ENCODE results near the gene AKAP12. TPM values are rescaled to one million over a fixed set of nuclear protein-coding genes. Genes with fewer than 3 reads are reported as not detected.
A peak's percentile ranks its signal among the peaks of the same experiment; 100 is the strongest.

Gene AKAP12, protein sequence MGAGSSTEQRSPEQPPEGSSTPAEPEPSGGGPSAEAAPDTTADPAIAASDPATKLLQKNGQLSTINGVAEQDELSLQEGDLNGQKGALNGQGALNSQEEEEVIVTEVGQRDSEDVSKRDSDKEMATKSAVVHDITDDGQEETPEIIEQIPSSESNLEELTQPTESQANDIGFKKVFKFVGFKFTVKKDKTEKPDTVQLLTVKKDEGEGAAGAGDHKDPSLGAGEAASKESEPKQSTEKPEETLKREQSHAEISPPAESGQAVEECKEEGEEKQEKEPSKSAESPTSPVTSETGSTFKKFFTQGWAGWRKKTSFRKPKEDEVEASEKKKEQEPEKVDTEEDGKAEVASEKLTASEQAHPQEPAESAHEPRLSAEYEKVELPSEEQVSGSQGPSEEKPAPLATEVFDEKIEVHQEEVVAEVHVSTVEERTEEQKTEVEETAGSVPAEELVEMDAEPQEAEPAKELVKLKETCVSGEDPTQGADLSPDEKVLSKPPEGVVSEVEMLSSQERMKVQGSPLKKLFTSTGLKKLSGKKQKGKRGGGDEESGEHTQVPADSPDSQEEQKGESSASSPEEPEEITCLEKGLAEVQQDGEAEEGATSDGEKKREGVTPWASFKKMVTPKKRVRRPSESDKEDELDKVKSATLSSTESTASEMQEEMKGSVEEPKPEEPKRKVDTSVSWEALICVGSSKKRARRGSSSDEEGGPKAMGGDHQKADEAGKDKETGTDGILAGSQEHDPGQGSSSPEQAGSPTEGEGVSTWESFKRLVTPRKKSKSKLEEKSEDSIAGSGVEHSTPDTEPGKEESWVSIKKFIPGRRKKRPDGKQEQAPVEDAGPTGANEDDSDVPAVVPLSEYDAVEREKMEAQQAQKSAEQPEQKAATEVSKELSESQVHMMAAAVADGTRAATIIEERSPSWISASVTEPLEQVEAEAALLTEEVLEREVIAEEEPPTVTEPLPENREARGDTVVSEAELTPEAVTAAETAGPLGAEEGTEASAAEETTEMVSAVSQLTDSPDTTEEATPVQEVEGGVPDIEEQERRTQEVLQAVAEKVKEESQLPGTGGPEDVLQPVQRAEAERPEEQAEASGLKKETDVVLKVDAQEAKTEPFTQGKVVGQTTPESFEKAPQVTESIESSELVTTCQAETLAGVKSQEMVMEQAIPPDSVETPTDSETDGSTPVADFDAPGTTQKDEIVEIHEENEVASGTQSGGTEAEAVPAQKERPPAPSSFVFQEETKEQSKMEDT (N-terminal part only)
- 1 to 10 TPM; 4.1 to 5.0 TPM for total RNA-seq

DNA sequence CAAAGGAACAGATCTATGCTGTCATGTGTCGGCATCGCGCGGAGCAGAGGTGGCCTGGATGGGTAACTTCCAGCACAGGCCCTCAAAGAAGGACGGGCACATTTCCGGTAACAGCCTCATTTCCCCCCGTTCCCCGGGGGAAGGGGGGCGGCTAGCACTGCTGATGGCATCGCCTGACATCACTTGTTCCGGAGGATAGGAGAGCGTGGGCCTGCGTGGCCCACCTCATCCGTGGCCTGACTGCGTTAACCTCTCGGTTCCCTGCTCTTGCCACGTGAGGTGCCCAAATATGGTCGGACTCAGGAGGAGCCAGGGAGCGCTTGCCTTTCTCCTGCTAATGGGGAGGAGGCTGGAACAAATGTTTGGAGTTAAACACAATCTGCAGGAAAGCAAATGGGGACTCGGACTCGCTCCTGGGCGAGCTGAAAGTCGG lies at the start of gene AKAP12:
TSS of gene AKAP12 (plus strand) at position 365 of the 433 bp plus-strand sequence. CDS start 596 bp downstream, outside the sequence.
- no peaks in the 10 kb centered on the region for H3K36me3 Mint-ChIP-seq (ENCODE audit: low read depth)
- ATAC-seq (peak; percentile 34), DNase-seq (peak; percentile 12)
- no peak within 1 kb of the TSS for H3K27ac Mint-ChIP-seq
- CTCF ChIA-PET: interaction anchor here (2.4 kb wide), 1 partner anchor 85 kb away, joined by 12 read pairs; no protein-coding TSS in a partner anchor
- H3K4me1 Mint-ChIP-seq: peaks cover 3% of the 10 kb centered on the region
- POLR2A ChIA-PET: no interaction called here
- no peaks in the 10 kb centered on the region for H3K9me3 Mint-ChIP-seq (ENCODE audit: low read depth)
- intact Hi-C loops (cut with DNase I, micrococcal nuclease): loop anchor here (1.0 kb wide), 2 partner anchors 85 to 151 kb away; no protein-coding TSS in a partner anchor
- H3K4me3 Mint-ChIP-seq: peak within 1 kb of the TSS; percentile 79
- H3K27me3 Mint-ChIP-seq: peaks cover 61% of the 10 kb centered on the region

DNA sequence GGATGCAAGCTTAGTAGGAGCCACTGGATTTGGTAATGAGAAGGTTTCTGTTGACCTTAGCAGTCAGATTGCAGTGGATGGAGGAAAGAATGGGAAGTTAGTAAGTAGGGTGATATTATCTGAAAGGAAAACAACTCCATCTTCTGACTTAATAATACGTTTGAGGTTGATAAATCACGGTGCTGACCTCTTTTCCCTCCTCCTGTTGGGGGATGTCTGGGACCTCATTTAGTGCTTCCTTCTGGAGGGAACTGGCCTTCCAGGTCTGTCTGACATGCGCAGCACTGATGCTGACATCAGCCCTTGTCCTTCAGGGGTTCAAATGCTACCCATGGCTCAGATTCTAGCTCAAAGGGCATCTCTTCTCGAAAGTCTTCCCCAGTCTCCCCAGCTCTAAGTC lies 48.2 kb upstream of the AKAP12 start:
- ATAC-seq (no peak), DNase-seq (no peak)
- Mint-ChIP-seq H3K4me3 (no peak overlapping the region), H3K27me3 (peaks cover 7% of the 10 kb centered on the region), H3K36me3 (ENCODE audit: low read depth) (no peaks in the 10 kb centered on the region), H3K9me3 (ENCODE audit: low read depth) (no peaks in the 10 kb centered on the region), H3K4me1 (no peaks in the 10 kb centered on the region), H3K27ac (no peak overlapping the region)
- ChIA-PET POLR2A (no interaction called here), CTCF (no interaction called here)
- intact Hi-C loops (cut with DNase I, micrococcal nuclease): no loop called here

DNA sequence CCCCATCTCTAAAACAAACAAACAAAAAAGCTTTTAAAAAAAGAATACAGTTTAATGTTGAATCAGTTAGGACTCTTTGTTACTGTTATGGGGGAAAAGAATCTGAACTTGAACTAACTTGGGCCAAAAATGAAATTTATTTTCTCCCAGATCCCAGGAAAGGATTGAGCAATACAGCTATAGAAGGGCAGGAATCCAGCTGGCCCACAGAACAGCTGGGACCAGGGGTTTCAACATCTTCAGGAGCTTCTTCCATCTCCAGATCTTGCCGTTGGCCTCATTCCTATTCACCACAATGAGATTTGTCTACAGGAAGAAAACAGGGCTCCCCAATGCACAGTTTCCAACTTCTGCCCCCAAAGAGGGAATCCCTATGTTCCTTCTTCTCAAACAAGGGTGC lies 43.2 kb upstream of the AKAP12 start:
- no peak overlapping the region for H3K27ac Mint-ChIP-seq
- H3K36me3 Mint-ChIP-seq (ENCODE audit: low read depth): no peaks in the 10 kb centered on the region
- peaks cover 2% of the 10 kb centered on the region for H3K27me3 Mint-ChIP-seq
- H3K9me3 Mint-ChIP-seq (ENCODE audit: low read depth): no peaks in the 10 kb centered on the region
- no peak for ATAC-seq
- DNase-seq: no peak
- ChIA-PET CTCF (interaction anchor here (1.2 to 2.2 kb wide), 2 partner anchors 12 to 128 kb away, joined by 5 to 9 read pairs; no protein-coding TSS in a partner anchor), POLR2A (no interaction called here)
- no peak overlapping the region for H3K4me3 Mint-ChIP-seq
- intact Hi-C loops (cut with DNase I, micrococcal nuclease): no loop called here
- H3K4me1 Mint-ChIP-seq: no peaks in the 10 kb centered on the region

DNA sequence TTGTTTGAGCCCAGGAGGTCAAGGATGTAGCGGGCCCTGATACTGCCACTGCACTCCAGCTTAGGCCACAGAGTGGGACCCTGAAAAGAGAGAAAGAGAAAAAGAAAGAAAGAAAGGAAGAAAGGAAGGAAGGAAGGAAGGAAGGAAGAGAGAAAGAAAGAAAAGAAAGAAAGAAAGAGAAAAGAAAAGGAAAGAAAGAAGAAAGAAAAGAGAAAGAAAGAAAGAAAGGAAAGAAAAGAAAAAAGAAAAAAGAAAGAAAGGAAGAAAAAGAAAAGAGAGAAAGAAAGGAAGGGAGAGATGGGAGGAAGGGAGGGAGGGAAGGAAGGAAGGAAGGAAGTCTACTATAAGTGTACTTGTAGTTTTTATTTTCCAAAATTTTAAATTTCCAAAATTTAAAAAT lies 42.2 kb upstream of the AKAP12 start:
- no peak for DNase-seq
- H3K4me1 Mint-ChIP-seq: no peaks in the 10 kb centered on the region
- no peak for ATAC-seq
- ChIA-PET POLR2A (no interaction called here), CTCF (interaction anchor here (2.2 kb wide), 1 partner anchor 127 kb away, joined by 9 read pairs; no protein-coding TSS in a partner anchor)
- no peak overlapping the region for H3K4me3 Mint-ChIP-seq
- H3K27ac Mint-ChIP-seq: no peak overlapping the region
- peaks cover under 1% of the 10 kb centered on the region for H3K27me3 Mint-ChIP-seq
- no peaks in the 10 kb centered on the region for H3K36me3 Mint-ChIP-seq (ENCODE audit: low read depth)
- intact Hi-C loops (cut with DNase I, micrococcal nuclease): no loop called here
- H3K9me3 Mint-ChIP-seq (ENCODE audit: low read depth): no peaks in the 10 kb centered on the region

DNA sequence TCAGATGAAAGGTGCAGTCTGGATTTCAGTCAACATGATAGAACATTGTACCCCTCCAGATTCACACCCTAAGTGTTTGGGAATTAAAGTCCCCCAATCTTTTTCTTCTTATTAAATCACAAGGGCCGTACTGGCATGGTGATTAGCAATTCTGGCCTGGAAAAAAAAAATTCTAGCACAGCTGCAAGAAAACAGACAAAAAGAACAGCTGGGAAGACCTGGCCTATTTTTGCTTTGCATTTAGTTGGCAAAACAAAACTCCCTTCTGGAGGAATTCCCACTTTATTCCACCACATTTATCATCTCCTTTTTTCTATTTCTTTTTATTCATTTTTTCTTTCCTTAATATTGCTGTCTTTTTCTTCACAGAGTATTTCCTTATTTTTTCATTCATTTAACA lies 39.8 kb upstream of the AKAP12 start:
- no peak overlapping the region for H3K27ac Mint-ChIP-seq
- no peak for DNase-seq
- no peak for ATAC-seq
- H3K36me3 Mint-ChIP-seq (ENCODE audit: low read depth): no peaks in the 10 kb centered on the region
- intact Hi-C loops (cut with DNase I, micrococcal nuclease): no loop called here
- no peak overlapping the region for H3K4me3 Mint-ChIP-seq
- ChIA-PET CTCF (no interaction called here), POLR2A (no interaction called here)
- H3K4me1 Mint-ChIP-seq: no peaks in the 10 kb centered on the region
- no peaks in the 10 kb centered on the region for H3K9me3 Mint-ChIP-seq (ENCODE audit: low read depth)
- H3K27me3 Mint-ChIP-seq: no peaks in the 10 kb centered on the region

DNA sequence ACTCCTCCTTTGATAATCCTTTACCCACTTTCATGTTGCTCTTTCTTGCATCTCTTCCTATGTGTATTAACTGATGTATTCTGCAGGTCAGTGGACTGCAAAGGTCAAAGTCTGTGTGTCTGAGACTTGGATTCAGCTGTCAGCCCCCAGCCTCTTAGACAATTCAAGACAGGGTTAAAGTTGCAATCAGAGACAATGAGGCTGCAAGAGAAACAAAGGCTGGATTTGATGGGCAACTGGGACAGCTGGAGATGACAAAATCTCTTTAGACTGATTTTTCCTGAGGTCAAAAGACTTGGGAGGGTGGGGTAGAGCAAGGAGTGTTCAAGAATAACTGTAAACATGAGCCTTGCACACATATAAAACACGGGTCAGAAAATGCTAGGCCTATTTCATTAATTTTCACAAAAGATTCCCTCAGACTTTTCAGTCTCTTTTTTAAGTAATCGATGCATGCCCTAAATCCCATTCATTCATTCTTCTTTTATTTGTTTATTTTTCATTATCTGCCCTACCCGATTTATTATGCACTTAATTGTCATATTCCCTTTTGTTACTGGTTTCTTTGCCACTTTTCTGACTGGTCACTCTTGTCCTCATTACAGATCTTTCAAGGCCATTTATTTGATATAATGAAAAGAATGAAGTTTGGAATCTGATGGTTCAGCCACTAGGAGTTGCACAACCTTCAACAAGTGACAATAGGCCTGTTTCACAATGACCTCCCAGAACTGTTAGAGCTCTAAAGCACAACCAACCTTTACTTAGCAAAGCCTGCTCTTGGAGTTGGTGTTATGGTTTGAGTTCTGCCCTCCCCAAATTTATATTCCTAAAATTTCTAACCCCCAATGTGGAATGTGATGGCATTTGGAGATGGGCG lies 33.8 kb upstream of the AKAP12 start:
- intact Hi-C loops (cut with DNase I, micrococcal nuclease): no loop called here
- no peak overlapping the region for H3K4me3 Mint-ChIP-seq
- CTCF ChIA-PET: interaction anchor here (0.6 to 1.0 kb wide), 3 partner anchors 118 to 271 kb away, joined by 4 read pairs; no protein-coding TSS in a partner anchor
- no peak for DNase-seq
- H3K4me1 Mint-ChIP-seq: no peaks in the 10 kb centered on the region
- peaks cover 13% of the 10 kb centered on the region for H3K27me3 Mint-ChIP-seq
- no peak overlapping the region for H3K27ac Mint-ChIP-seq
- H3K36me3 Mint-ChIP-seq (ENCODE audit: low read depth): no peaks in the 10 kb centered on the region
- ATAC-seq: no peak
- POLR2A ChIA-PET: no interaction called here
- peaks cover 4% of the 10 kb centered on the region for H3K9me3 Mint-ChIP-seq (ENCODE audit: low read depth)

DNA sequence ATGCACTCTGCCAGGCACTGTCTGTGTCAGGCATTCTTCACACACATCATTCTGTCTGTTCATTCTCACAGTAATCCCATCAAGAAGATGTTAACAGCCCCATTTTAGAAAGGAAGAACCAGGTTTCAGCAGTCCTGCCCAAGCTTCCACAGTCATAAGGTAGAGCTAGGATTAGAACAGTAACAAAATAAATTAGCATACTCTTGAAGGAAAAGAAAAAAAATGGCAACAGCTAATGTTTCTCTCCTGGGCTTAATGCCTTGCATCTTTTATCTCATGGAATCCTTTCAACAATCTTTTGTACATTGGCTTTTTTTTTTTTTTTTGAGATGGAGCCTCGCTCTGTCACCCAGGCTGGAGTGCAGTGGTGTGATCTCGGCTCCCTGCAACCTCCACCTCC lies 32.1 kb upstream of the AKAP12 start:
- Mint-ChIP-seq H3K27ac (no peak overlapping the region), H3K4me1 (no peaks in the 10 kb centered on the region), H3K36me3 (ENCODE audit: low read depth) (no peaks in the 10 kb centered on the region), H3K4me3 (no peak overlapping the region), H3K9me3 (ENCODE audit: low read depth) (peaks cover 6% of the 10 kb centered on the region), H3K27me3 (peaks cover 13% of the 10 kb centered on the region)
- intact Hi-C loops (cut with DNase I, micrococcal nuclease): no loop called here
- ChIA-PET POLR2A (no interaction called here), CTCF (no interaction called here)
- DNase-seq (no peak), ATAC-seq (no peak)

DNA sequence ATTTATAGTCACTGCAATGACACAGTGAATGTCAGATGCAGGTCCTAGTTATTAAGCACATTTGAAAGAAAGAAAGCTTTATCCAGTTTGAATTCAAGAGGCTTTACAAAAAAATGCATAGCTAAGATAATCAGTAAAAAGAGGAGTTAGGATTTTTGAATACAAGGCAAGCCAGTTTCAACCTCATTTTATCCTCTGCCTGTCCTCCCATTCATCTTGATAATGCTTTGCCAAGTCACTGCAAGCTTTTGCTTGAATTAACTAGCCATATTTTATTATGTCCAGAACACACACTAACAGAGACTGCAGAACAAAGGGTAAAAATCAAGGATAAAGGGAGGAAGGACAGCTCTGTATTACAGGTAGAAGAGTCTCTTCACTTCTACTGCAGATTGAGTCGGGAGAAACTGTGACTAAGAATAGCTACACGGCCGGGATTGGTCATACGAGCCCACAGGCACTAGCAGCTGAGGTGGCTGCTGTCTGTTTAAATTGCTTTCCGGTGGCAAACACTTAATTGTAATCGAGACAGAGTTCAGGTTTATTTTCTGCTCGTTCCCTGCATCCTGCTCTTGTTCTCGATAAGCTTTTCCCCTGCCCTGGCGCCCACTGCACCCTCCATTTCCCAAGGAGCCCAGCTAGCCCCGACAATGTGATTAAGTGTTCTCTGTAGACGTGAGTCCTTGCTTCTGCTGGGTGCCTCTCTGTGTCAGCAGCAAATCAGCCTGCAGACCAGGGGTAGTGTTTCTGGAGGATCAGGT lies 30.5 kb upstream of the AKAP12 start:
- Mint-ChIP-seq H3K4me1 (no peaks in the 10 kb centered on the region), H3K9me3 (ENCODE audit: low read depth) (peaks cover 6% of the 10 kb centered on the region), H3K27me3 (peaks cover 13% of the 10 kb centered on the region), H3K36me3 (ENCODE audit: low read depth) (no peaks in the 10 kb centered on the region), H3K4me3 (no peak overlapping the region), H3K27ac (no peak overlapping the region)
- ChIA-PET POLR2A (no interaction called here), CTCF (interaction anchor here (0.5 to 1.1 kb wide), 4 partner anchors 13 to 984 kb away, joined by 3 to 6 read pairs (median 4); no protein-coding TSS in a partner anchor)
- intact Hi-C loops (cut with DNase I, micrococcal nuclease): no loop called here
- DNase-seq (peak; percentile 6), ATAC-seq (no peak)

DNA sequence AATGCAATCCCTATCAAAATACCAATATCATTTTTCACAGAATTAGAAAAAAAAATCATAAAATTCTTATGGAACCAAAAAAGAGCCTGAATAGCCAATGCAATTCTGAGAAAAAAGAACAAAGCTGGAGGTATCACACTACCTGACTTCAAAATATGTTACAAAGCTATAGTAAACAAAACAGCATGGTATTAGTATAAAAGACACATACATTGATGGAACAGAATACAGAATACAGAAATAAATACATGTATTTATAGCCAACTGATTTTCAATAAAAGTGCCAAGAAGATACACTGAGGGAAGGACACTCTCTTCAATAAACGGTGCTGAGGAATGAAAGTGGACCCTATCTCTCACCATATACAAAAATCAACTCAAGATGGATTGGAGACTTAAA lies 28.7 kb upstream of the AKAP12 start:
- intact Hi-C loops (cut with DNase I, micrococcal nuclease): no loop called here
- CTCF ChIA-PET: interaction anchor here (0.6 to 1.6 kb wide), 2 partner anchors 113 to 496 kb away, joined by 3 to 6 read pairs; no protein-coding TSS in a partner anchor

DNA sequence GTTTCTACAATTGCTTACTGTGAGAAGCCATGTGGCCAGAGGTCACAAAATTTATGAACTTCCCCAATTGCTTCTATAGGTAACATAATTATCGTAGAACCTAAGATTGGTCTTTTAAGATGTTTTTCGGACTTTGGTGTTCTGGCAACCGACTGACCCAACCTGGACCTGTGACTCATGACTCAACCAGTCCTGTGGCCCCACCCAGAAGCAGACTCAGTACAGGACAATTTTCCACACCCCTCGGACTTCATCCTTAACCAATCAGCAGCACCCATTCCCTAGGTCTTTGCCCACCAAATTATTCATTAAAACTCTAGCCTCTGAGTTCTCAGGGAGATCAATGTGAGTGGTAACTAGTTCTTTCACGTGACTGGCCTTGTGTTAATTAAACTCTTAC lies 26.4 kb upstream of the AKAP12 start:
- Mint-ChIP-seq H3K36me3 (ENCODE audit: low read depth) (no peaks in the 10 kb centered on the region), H3K4me3 (no peak overlapping the region), H3K4me1 (no peaks in the 10 kb centered on the region), H3K9me3 (ENCODE audit: low read depth) (peaks cover 3% of the 10 kb centered on the region), H3K27me3 (peaks cover 14% of the 10 kb centered on the region), H3K27ac (no peak overlapping the region)
- POLR2A ChIA-PET: no interaction called here
- CTCF ChIA-PET: no interaction called here
- intact Hi-C loops (cut with DNase I, micrococcal nuclease): no loop called here
- no peak for ATAC-seq
- no peak for DNase-seq

More for the DNA sequence above, 28.7 kb upstream of the AKAP12 start:
- Mint-ChIP-seq H3K27me3 (peaks cover 15% of the 10 kb centered on the region), H3K4me1 (no peaks in the 10 kb centered on the region), H3K27ac (no peak overlapping the region), H3K9me3 (ENCODE audit: low read depth) (peaks cover 6% of the 10 kb centered on the region), H3K36me3 (ENCODE audit: low read depth) (no peaks in the 10 kb centered on the region), H3K4me3 (no peak overlapping the region)
- ATAC-seq: no peak
- POLR2A ChIA-PET: no interaction called here
- DNase-seq: no peak
